HepG2 (cell line): ENCODE data around the gene CHKB. TPM values are rescaled to one million over a fixed set of nuclear protein-coding genes. Genes with fewer than 3 reads are reported as not detected.

Experiments
- ATAC-seq: fragments of 200-7000 bp; cut with Tn5 transposase; 3 replicates; pipeline ENCODE4 v1.9.1; 2020; ENCODE audit warnings: mild to moderate bottlenecking, moderate library complexity
- BruUV-seq: library from RNA; stranded (reverse); fragments of 400-500 nt; replicated peaks from 2 replicates; lab custom pipeline; 2021; lab: Mats Ljungman, UMichigan
- CTCF ChIA-PET: fragments of 300-600 bp; formaldehyde crosslinking; extraction: SDS; loops from one replicate; lab custom pipeline; 2021; ENCODE audit warnings: low total read pairs, inconsistent platforms, low intra/inter-chr PET ratio; lab: Yijun Ruan, JAX
- POLR2A ChIA-PET: fragments of 350-600 bp; sonication (Branson Sonifier 250); formaldehyde crosslinking; loops from one replicate; lab custom pipeline; 2020; ENCODE audit warnings: antibody characterized with exemption, inconsistent platforms; lab: Yijun Ruan, JAX
- DNase-seq: peaks from one replicate; pipeline ENCODE4 v3.0.0-alpha.2; 2015; ENCODE audit warnings: low spot score
- FAIRE-seq: peaks from 3 replicates; lab custom pipeline; 2011; peaks lifted over from hg19 to GRCh38; lab: Jason Lieb, UNC
- H2AFZ ChIP-seq: one replicate; pipeline ENCODE4 v1.6.1; 2011; ENCODE audit warnings: low read length, inconsistent platforms
- H3K27ac ChIP-seq: fragments of 300-600 bp; 3 replicates; pipeline ENCODE4 v1.8.0; 2011; ENCODE audit warnings: mixed run types, mild to moderate bottlenecking, mixed read lengths, low read length, inconsistent platforms; ENCODE audit not compliant: insufficient read depth; ENCODE audit errors: extremely low read length
- H3K27me3 ChIP-seq, 2 experiments: fragments of 200-600 bp in 1 of 2; 2 replicates in 1 of 2; 3 replicates in 1 of 2; pipeline versions ENCODE4 v1.6.0 to v1.8.0; 2011; ENCODE audit warnings: low read length in 2 of 2, mild to moderate bottlenecking in 2 of 2, moderate library complexity in 2 of 2, inconsistent platforms in 1 of 2; ENCODE audit not compliant: insufficient read depth in 2 of 2, control insufficient read depth in 1 of 2
- H3K36me3 ChIP-seq, 2 experiments: fragments of 200-600 bp in 1 of 2; replicated peaks in 1 of 2; 2 replicates in 1 of 2; 3 replicates in 1 of 2; pipeline versions ENCODE4 v1.5.1 to v1.8.0; 2011; ENCODE audit warnings: low read length in 2 of 2, inconsistent platforms in 1 of 2; ENCODE audit not compliant: insufficient read depth in 2 of 2, control insufficient read depth in 1 of 2
- H3K4me1 ChIP-seq: 2 replicates; pipeline ENCODE4 v1.5.1; 2012; ENCODE audit warnings: low read length, inconsistent platforms; ENCODE audit not compliant: insufficient read depth
- H3K4me2 ChIP-seq: 2 replicates; pipeline ENCODE4 v1.6.0; 2011; ENCODE audit warnings: low read depth, low read length, inconsistent platforms
- H3K4me3 ChIP-seq, 3 experiments: fragments of 200-600 bp in 1 of 3; sonication (generic), shearing (Covaris generic) in 1 of 3; replicated peaks in 1 of 3; 2 replicates each; pipeline ENCODE4 v1.5.1; 2011 to 2016; ENCODE audit warnings: low read length in 3 of 3, inconsistent platforms in 2 of 3, low read depth in 2 of 3, mild to moderate bottlenecking in 2 of 3, control low read depth in 1 of 3, mixed read lengths in 1 of 3; ENCODE audit not compliant: insufficient read depth in 1 of 3
- H3K79me2 ChIP-seq: one replicate; pipeline ENCODE4 v1.6.1; 2011; ENCODE audit warnings: low read length, inconsistent platforms; ENCODE audit not compliant: insufficient read depth
- H3K9ac ChIP-seq: 2 replicates; pipeline ENCODE4 v1.6.0; 2011; ENCODE audit warnings: mild to moderate bottlenecking, low read depth, low read length, inconsistent platforms; ENCODE audit not compliant: insufficient read depth
- H3K9me3 ChIP-seq: 2 replicates; pipeline ENCODE4 v1.5.1; 2012; ENCODE audit warnings: mild to moderate bottlenecking, low read length
- H4K20me1 ChIP-seq: 2 replicates; pipeline ENCODE4 v1.6.0; 2011; ENCODE audit warnings: inconsistent platforms, mild to moderate bottlenecking, low read length, moderate library complexity; ENCODE audit not compliant: insufficient read depth
- CREM ChIP-seq, 2 experiments: sonication (generic) in 1 of 2; formaldehyde crosslinking in 1 of 2; IDR thresholded peaks; 2 replicates each; pipeline versions ENCODE4 v1.4.0 to v1.6.1; 2016 to 2020; ENCODE audit warnings: antibody characterized with exemption in 1 of 2, mild to moderate bottlenecking in 1 of 2, missing genetic modification reagents in 1 of 2
- FOXO1 ChIP-seq: sonication (generic); formaldehyde crosslinking; IDR thresholded peaks from 2 replicates; pipeline ENCODE4 v1.4.0; 2020; ENCODE audit warnings: missing genetic modification reagents
- HNRNPLL ChIP-seq: fragments of 200-400 bp; formaldehyde crosslinking; IDR thresholded peaks from 2 replicates; pipeline ENCODE4 v1.6.1; 2017; ENCODE audit warnings: mild to moderate bottlenecking, low read depth, low read length; ENCODE audit not compliant: poor library complexity, severe bottlenecking
- KDM4B ChIP-seq: sonication (generic); formaldehyde crosslinking; IDR thresholded peaks from 2 replicates; pipeline ENCODE4 v1.4.0; 2020; ENCODE audit warnings: missing genetic modification reagents
- MED8 ChIP-seq: sonication (generic); formaldehyde crosslinking; IDR thresholded peaks from 2 replicates; pipeline ENCODE4 v1.8.1; 2023; ENCODE audit warnings: mild to moderate bottlenecking, missing genetic modification reagents; ENCODE audit not compliant: insufficient replicate concordance
- MTF1 ChIP-seq: sonication (generic); formaldehyde crosslinking; IDR thresholded peaks from 2 replicates; pipeline ENCODE4 v1.5.0; 2020; ENCODE audit warnings: missing genetic modification reagents
- SP140L ChIP-seq: sonication (generic); formaldehyde crosslinking; IDR thresholded peaks from 2 replicates; pipeline ENCODE4 v1.4.0; 2020; ENCODE audit warnings: missing genetic modification reagents, borderline replicate concordance
- TBP ChIP-seq: sonication (generic); formaldehyde crosslinking; IDR thresholded peaks from 2 replicates; pipeline ENCODE4 v1.5.0; 2020; ENCODE audit warnings: missing genetic modification reagents
- ZNF263 ChIP-seq: sonication (generic); formaldehyde crosslinking; IDR thresholded peaks from 2 replicates; pipeline ENCODE4 v1.4.0; 2020; ENCODE audit warnings: missing genetic modification reagents
- ZNF850 ChIP-seq: sonication (generic); formaldehyde crosslinking; conservative IDR thresholded peaks from 2 replicates; pipeline ENCODE4 v1.9.0; 2021; ENCODE audit warnings: mild to moderate bottlenecking, missing genetic modification reagents
- ZNF891 ChIP-seq: sonication (generic); formaldehyde crosslinking; IDR thresholded peaks from 2 replicates; pipeline ENCODE4 v1.5.0; 2020; ENCODE audit warnings: mild to moderate bottlenecking, missing genetic modification reagents
- ZSCAN25 ChIP-seq: sonication (generic); formaldehyde crosslinking; IDR thresholded peaks from 2 replicates; pipeline ENCODE4 v1.8.0; 2022; ENCODE audit warnings: mild to moderate bottlenecking, missing genetic modification reagents
- WGBS: methylation state at CpG from one replicate; pipeline ENCODE4 v1.1.6; 2017; ENCODE audit warnings: low lambda C conversion rate; 5-methylcytosine and 5-hydroxymethylcytosine counted together
- in situ Hi-C: cut with HindIII; loops from 2 replicates; pipeline ENCODE4 v1.10.0; 2017; ENCODE audit warnings: low pct_unique_long_range_greater_than_20kb; ENCODE audit not compliant: extremely low pct_ligation_motif_present
- intact Hi-C: fragments of 100-400 bp; cut with micrococcal nuclease; formaldehyde crosslinking; loops from one replicate; pipeline ENCODE4 v1.10.0; 2022; ENCODE audit not compliant: unreplicated experiment
- polyA plus RNA-seq, 8 experiments: library from polyadenylated mRNA; depleted of rRNA in 3 of 8; stranded (reverse) in 7 of 8; unstranded in 1 of 8; fragments of >200 nt; fragmentation: Illumina TruSeq in 4 of 8; extraction: Trizol in 4 of 8; gene quantifications; 2 replicates each; pipeline versions ENCODE4 v1.2.1 to v1.2.3, GENCODE V29; 2011 to 2016; ENCODE audit warnings: low read depth in 4 of 8, missing spikeins in 1 of 8, mixed read lengths in 1 of 8; ENCODE audit not compliant: insufficient read depth in 1 of 8
- total RNA-seq, 5 experiments: library from RNA; depleted of rRNA; stranded (reverse); fragments of >200 nt; fragmentation: Illumina TruSeq; extraction: Trizol; gene quantifications; 2 replicates each; pipeline ENCODE4 v1.2.3, GENCODE V29; 2016; ENCODE audit warnings: low read depth in 1 of 5
- TF ChIP-seq, protein P1 (sequence below): sonication (generic); formaldehyde crosslinking; IDR thresholded peaks from 2 replicates; pipeline ENCODE4 v1.9.0; 2021; ENCODE audit warnings: missing genetic modification reagents, borderline replicate concordance
- TF ChIP-seq, protein P2 (sequence below): sonication (generic); formaldehyde crosslinking; IDR thresholded peaks from 2 replicates; pipeline ENCODE4 v1.8.0; 2022; ENCODE audit warnings: mild to moderate bottlenecking, missing genetic modification reagents; ENCODE audit not compliant: insufficient replicate concordance

The CHKB gene
- total and polyA plus RNA-seq, 2 of the 13 experiments (the other 11 are each of a cell fraction or from before 2014, with no cell fraction given), result 24.5 to 42.7 TPM

DNA sequence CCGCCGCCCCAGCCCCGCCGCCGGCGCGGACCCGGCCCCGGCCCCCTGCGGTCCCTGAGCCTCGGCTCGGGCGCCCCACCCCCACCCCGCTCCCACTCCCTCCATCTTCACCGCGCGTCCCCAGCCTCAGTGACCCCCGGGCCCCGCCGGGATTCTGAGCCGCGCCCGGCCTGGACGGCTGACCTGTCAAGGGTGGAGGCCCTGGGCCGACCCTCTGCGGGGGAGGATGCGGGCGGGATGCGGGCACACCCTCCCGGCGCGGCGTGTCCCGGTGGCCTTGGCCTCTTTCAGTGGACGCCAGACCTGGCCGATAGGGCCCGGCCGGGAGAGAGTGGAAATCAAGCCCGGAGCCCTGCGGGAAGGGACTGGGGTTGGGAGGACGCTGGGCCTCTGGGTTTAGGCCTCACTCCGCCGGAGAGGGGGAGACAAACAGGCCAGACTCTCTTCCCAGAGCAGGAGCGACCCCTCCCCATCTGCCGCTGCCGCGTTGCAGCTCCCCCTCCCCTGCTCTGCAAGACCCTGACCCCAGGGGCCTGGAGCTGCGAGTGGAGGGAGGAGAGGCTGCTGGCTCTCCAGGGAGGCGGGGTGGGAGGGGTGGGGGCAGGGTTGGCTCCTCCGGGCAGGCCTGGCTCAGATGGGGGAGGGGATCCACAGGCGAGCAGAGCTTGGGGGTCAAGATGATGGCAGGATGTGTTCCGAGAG lies 18.5 kb upstream of the CHKB start (continued):
- TF ChIP-seq FOXO1 (CRISPR knock-in tag), result no peak
- TF ChIP-seq HNRNPLL, result no peak
- TF ChIP-seq ZNF263 (CRISPR knock-in tag), result no peak
- no peak for TF ChIP-seq ZSCAN25 (CRISPR knock-in tag)
- no peak for TF ChIP-seq TBP (CRISPR knock-in tag)
- TF ChIP-seq, protein P1, sequence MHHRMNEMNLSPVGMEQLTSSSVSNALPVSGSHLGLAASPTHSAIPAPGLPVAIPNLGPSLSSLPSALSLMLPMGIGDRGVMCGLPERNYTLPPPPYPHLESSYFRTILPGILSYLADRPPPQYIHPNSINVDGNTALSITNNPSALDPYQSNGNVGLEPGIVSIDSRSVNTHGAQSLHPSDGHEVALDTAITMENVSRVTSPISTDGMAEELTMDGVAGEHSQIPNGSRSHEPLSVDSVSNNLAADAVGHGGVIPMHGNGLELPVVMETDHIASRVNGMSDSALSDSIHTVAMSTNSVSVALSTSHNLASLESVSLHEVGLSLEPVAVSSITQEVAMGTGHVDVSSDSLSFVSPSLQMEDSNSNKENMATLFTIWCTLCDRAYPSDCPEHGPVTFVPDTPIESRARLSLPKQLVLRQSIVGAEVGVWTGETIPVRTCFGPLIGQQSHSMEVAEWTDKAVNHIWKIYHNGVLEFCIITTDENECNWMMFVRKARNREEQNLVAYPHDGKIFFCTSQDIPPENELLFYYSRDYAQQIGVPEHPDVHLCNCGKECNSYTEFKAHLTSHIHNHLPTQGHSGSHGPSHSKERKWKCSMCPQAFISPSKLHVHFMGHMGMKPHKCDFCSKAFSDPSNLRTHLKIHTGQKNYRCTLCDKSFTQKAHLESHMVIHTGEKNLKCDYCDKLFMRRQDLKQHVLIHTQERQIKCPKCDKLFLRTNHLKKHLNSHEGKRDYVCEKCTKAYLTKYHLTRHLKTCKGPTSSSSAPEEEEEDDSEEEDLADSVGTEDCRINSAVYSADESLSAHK (CRISPR knock-in tag), result no peak
- TF ChIP-seq CREM (IDR thresholded peaks at IDR 0.05), result no peak
- no peak for TF ChIP-seq CREM (CRISPR knock-in tag; IDR thresholded peaks at IDR 0.05)
- no peak for TF ChIP-seq MED8 (CRISPR knock-in tag)
- TF ChIP-seq, all 625 proteins: peak for 9

DNA sequence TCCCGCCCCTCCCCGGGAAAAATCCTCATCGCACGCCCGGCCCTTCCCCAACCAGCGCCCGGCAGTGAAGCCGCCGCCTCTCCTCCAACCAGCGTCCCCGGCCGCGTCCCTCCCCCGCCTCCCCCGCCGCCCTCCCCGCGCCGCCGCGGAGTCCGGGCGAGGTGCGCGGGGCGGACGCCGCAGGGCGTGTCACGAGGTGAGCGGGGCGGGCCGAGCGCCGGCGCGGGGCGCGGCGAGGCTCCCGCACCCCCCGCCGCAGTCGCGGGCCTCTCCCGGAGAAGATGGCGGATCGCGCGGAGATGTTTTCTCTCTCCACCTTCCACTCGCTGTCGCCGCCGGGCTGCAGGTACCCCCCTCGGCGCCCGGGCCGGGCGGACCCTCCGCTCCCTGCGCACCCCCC lies 17.9 kb upstream of the CHKB start, which contains the start of gene MAPK8IP2:
TSS of gene MAPK8IP2 (plus strand) at position 256 of the 400 bp plus-strand sequence. CDS start at position 282, 26 bp downstream.
- FAIRE-seq, result no peak
- CTCF ChIA-PET, result no interaction called here
- intact Hi-C loops (no loop called here), in situ Hi-C loops (no loop called here)
- H3K36me3 ChIP-seq, result no peaks in the 10 kb centered on the region
- H3K79me2 ChIP-seq, result no peaks in the 10 kb centered on the region
- POLR2A ChIA-PET, result no interaction called here
- peaks cover 0 to 2% of the 10 kb centered on the region in 2 experiments; a peak in 2 of 5 replicates for H3K27me3 ChIP-seq
- peak; percentile 27 for ATAC-seq
- BruUV-seq, result no TSS peak
- TF ChIP-seq KDM4B (CRISPR knock-in tag) (no peak), ZNF850 (CRISPR knock-in tag) (0 out of 2 replicates have a peak, but pooled peaks have one; percentile 7), ZNF891 (CRISPR knock-in tag) (no peak), MTF1 (CRISPR knock-in tag) (no peak), SP140L (CRISPR knock-in tag) (no peak)
- TF ChIP-seq, protein P2, sequence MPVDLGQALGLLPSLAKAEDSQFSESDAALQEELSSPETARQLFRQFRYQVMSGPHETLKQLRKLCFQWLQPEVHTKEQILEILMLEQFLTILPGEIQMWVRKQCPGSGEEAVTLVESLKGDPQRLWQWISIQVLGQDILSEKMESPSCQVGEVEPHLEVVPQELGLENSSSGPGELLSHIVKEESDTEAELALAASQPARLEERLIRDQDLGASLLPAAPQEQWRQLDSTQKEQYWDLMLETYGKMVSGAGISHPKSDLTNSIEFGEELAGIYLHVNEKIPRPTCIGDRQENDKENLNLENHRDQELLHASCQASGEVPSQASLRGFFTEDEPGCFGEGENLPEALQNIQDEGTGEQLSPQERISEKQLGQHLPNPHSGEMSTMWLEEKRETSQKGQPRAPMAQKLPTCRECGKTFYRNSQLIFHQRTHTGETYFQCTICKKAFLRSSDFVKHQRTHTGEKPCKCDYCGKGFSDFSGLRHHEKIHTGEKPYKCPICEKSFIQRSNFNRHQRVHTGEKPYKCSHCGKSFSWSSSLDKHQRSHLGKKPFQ (CRISPR knock-in tag), result peak; percentile 0
- H2AFZ ChIP-seq, result no peak within 1 kb of the TSS
- H3K4me3 ChIP-seq, result peak within 1 kb of the TSS in 2 of 3 experiments; percentile 57 to 70; a peak in 3 of 6 replicates
- H3K4me2 ChIP-seq, result peak within 1 kb of the TSS; percentile 75
- 0% methylated on average over 5 of the region's 61 CpGs for WGBS
- H3K27ac ChIP-seq, result no peak within 1 kb of the TSS
- peaks cover 15% of the 10 kb centered on the region for H3K4me1 ChIP-seq
- H3K9me3 ChIP-seq, result no peaks in the 10 kb centered on the region
- DNase-seq, result no peak
- H4K20me1 ChIP-seq, result no peaks in the 10 kb centered on the region; the same call in 1 of the 2 replicates
- no peak within 1 kb of the TSS for H3K9ac ChIP-seq
